AG04449 (cell line): Measurements from ENCODE around the gene ZNF48.

ENCODE experiments used
- CTCF ChIA-PET: fragments of 350-600 bp; formaldehyde crosslinking; extraction: SDS; loops from one replicate; lab custom pipeline; 2021; ENCODE audit warnings: antibody characterized with exemption; lab: Yijun Ruan, JAX
- POLR2A ChIA-PET: fragments of 400-600, 350-600 bp; formaldehyde crosslinking; extraction: SDS; loops from one replicate; lab custom pipeline; 2020; ENCODE audit warnings: antibody characterized with exemption, inconsistent platforms; lab: Yijun Ruan, JAX
- DNase-seq: peaks from one replicate; pipeline ENCODE4 v3.0.0-alpha.2; 2010; ENCODE audit warnings: low read depth, low spot score
- H3K4me3 ChIP-seq: 2 replicates; pipeline ENCODE4 v1.5.1; 2011; ENCODE audit warnings: low read depth, mild to moderate bottlenecking, control low read depth, low read length
- CTCF ChIP-seq: IDR thresholded peaks from one replicate; pipeline ENCODE4 v1.5.1; 2011; ENCODE audit warnings: mild to moderate bottlenecking, moderate library complexity, low read length, control low read depth, inconsistent platforms; ENCODE audit not compliant: insufficient read depth; ENCODE audit errors: missing control alignments

The ZNF48 gene

GRCh38 chr16:30351001-30351441, 44.2 kb upstream of the ZNF48 start:
- ChIA-PET POLR2A (no interaction called here), CTCF (no interaction called here)
- TF ChIP-seq CTCF, result no peak
- H3K4me3 ChIP-seq, result no peak overlapping the region
- DNase-seq, result no peak

- ChIA-PET POLR2A (no interaction called here), CTCF (no interaction called here)
- peak; percentile 26 for DNase-seq
- TF ChIP-seq CTCF, result no peak
- no peak overlapping the region for H3K4me3 ChIP-seq
These were observed 43.4 kb upstream of the ZNF48 start for GRCh38 chr16:30351586-30352419.

- DNase-seq, result no peak
- no peak overlapping the region for H3K4me3 ChIP-seq
- ChIA-PET POLR2A (no interaction called here), CTCF (interaction anchor here (2.7 kb wide), 1 partner anchor 57 kb away, joined by 14 read pairs; no protein-coding TSS in a partner anchor)
- TF ChIP-seq CTCF, result no peak
These were observed 42.5 kb upstream of the ZNF48 start for GRCh38 chr16:30352488-30353401.

- CTCF ChIA-PET, result interaction anchor here (2.7 kb wide), 1 partner anchor 56 kb away, joined by 14 read pairs; no protein-coding TSS in a partner anchor
These were observed 41.6 kb upstream of the ZNF48 start for GRCh38 chr16:30353438-30354129.

More at GRCh38 chr16:30353438-30354129, 41.6 kb upstream of the ZNF48 start:
- TF ChIP-seq CTCF, result no peak
- POLR2A ChIA-PET, result interaction anchor here (0.7 to 1.1 kb wide), 2 partner anchors 19 to 56 kb away, joined by 3 read pairs; no protein-coding TSS in a partner anchor
- no peak for DNase-seq
- peak overlapping the region; percentile 97 for H3K4me3 ChIP-seq
